Activated gamma-delta T cell treated with Interleukin-2 at 50 U/mL for 16 hours (primary cell): ENCODE measurements around the gene EVC.

Experiments used
- DNase-seq: peaks from one replicate; pipeline ENCODE4 v3.0.0-alpha.2; 2020

Gene EVC

DNA sequence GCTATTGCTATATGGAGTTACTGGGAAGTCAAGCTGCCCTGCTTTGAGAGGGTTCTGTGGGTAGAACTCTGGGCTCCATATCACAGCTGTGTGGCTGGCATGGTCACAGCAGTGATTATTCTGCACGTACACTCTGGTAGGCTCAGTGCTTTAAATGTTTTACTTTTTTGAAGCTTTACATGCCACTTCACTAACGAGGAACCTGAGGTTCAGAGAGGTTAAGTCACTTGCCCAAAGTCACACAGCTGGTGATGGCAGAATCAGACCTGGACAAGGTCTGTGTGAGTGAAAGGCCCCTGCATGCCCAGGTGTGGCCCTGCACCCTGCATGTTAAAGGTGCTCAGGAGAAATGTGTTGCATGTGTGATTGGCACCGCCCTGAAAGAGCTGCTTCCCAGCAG is 24.5 kb downstream of the EVC start:
- no peak for DNase-seq

DNA sequence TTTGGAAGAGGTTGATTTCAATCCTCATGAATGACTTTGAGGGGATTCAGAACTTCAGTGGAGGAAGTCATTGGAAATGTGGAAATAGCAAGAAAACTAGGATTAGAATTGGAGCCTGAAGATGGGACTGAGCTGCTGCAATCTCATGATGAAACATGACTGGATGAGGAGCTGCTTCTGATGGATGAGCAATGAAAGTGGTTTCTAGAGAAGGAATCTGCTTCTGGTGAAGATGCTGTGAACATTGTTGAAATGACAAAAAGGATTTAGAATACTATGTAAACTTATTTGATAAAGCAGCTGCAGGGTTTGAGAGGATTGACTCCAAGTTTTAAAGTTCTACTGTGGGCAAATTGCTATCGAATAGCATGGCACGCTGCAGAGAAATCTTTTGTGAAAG is 27.1 kb downstream of the EVC start:
- DNase-seq = no peak

DNA sequence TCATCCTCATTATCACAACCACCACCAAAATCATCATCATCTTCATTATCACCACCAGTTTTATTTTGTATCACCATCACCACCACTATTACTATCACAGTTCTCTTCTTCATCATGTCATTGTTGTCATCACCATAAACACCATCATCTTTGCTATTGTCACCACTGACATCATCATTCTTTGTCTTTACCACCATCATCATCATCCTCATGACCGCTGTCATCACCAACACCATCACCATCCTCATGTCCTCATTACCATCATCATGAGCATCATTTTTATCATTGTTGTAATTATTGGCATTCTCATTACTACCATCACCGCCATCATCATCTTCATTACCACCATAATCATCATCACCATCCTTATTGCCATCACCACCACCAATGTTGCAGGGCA is 31.4 kb downstream of the EVC start:
- no peak for DNase-seq

DNA sequence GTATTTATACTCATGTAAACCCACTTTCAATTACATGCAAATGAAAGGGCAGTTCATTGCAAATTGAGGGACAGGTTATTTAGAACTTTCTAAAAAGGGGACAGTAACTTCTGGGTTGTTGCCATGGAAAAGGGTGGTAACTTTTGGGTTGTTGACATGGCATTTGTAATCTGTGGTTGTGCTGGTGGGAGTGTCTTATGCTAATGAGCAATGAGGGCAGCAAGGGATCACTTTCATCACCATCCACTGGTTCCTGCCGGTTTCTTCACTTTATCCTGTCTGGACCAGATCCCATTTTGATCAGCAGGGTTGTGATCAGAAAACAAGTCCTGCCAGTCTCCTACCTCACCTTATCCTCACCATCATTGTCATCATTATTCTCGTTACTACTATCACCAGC is 32.0 kb downstream of the EVC start:
- DNase-seq = no peak

DNA sequence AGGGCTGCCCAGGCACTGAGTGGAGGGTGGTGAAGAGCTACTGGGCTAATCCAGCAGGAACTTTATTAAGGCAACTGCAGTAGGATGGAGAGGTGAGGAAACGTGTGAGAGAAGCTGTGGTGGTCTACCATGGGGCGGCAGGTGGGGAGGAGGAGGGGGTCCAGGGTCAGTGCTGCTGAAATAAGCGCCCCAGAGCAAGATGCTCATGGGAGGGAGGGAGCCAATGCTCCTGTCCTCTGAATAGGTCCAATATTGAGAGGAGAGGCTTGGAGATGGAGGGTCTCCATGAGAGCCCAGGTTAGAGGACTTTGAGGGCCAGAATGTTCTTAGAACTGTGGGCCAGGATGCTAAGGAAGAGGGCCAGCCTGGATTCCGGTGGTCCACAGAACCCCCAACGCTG is 35.2 kb downstream of the EVC start:
- DNase-seq = no peak

DNA sequence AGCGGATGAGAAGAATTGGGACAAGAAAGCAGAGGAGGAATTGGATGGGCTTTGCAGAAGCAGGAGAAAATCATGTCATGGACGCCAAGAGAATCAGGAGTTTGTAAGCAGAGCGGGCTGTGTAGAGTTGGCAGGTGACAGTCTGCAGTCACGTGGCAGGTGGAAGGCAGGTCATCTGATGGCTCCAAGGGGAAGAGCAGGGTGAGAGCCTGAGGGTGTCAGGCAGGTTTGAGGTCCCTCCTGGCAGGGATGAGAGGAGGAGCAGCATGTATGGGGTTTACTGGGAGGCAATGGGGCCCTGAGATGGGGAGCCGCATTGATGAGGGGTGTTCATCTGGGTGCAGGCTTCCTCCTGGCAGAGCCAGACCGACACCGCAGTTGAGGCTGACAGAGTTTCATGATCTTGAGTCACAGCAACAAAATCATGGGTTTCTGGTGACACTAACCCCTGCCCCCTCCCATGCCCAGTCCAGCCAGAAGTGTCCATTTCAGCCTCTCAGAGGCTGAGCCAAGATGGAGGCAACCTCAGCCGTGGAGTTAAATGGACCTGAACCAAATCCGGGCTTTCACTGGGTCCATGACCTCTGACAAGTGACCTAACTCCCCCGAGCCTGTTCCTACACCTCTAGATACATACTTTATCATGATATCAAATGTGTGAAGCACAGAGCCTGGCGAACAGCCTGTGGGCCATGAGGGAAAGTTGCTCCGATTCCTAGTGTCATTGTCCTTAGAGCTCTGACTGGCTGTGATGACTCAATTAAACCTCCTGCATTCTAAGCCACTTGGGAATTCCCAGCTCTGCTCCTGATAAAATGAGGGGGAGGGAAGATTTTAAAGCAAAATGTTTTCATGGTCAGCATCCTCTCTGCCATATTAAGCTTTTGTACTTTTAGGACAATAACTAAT is 36.1 kb downstream of the EVC start:
- no peak for DNase-seq

DNA sequence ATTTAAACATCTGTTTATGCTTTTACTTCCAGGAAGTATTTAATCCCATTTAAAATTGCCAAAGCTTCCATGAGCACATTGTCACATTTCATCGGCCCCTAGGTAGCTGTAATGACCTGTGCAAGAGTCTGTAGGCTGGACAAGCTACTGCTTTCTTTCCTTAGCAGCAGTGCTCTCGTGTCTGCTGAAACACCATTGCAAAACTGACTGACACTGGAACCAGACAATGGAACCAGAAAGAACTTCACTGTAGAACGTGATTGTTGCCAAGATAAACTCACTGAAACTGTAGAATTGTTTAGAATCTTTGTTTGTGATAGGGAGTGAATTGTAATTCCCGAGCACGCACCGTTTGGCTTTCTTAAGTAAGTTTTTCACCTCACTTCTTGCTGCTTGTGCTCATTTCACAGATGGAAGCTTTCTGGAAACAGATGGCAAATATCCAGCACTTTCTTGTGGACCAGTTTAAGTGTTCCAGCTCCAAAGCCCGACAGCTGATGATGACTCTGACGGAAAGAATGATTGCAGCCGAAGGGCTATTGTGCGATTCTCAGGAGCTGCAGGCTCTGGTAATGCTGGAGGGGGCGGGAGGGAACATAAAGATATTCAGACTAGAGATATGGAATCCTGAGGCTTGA is 36.9 kb downstream of the EVC start:
- DNase-seq = no peak

DNA sequence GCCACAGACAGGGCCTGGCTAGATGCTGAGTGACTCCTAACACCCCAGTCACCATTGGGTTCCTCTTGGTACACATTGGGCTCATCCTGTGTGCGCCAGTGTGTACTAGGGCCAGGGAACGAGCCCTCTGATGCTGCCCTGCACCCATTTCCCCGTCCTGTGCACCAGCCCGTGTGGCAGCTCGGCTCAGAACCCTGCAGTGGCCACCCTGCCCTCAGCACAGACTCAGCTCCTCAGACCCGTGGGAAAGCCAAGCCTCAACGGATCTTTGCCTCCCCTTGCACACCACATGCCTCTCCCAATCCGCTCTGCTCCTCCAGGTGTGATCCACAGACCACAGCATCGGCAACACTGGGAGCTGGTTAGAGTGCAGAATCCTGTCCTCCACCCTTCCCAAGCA is 38.6 kb downstream of the EVC start:
- no peak for DNase-seq

DNA sequence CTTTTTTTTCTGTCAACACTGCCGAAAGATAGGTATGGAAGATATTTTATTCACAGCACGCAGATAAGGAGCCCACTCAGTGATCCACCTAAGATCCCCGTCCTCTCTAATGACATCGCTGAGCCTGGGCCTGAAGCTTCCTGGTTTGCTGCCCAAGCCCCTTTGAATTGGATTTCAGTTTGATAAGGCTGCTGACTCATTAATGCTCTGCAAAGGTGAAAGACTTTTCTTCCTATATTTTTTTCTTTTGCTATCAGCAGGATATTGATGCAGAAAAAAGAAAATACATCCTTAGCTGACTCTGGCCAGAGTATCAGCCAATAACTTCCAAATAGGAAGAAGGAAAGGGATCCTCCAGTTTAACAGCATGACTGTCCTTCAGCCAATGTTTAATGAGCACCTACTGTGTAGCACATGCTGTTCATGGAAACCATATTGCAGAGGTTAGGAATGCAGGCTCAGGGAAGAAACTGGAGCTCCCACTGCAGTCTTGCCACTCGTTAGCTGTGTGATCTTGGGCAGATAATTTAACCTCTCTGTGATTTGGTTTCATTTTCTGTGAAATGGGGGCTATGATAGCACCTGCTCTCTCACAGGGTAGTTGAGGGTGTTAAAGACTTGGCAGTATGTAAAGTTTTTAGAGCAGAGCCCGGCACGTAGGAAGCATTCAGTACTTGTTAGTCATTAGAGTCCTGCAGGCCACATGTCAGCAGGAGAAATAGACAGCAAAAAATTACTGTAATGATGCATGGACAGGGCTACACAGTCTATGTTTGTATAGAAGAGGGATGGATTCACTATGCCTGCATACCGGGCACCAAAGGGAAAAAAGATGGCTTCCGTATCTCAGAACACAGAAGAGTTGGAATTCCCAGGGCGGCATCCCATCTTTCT is 39.3 kb downstream of the EVC start:
- no peak for DNase-seq

DNA sequence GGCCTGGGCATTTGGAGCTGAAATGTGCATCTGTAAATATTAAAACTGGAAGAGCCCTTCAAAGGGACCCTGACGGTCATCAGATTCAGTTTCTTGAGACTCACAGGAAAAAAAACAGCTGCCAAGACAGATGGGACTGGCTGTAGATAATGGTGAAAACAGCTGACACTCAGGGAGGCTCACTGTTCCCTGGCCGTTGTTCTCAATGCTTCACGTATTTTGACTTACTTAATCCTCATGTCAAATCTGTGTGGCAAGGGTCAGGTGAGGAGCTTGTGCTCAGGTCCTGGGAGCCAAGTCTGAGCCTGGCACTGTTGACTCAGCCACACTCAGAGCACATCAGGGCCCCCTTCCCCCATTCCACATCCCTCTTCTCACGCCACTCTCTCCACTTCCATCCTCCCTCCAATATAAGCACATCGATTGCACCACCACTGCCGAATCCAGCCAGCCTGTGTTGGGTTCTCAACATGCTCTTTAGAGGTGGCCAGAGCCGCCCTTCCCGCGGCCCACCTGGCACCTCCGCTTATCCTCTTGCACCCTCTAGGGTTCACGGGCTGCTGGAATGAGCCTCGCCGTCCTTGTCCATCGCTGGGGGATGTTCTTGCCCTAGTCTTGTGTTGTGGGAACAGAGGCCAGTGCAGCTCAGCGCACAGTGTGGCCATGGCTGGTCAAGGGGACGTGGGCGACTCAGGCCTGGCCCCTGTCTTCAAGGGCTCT is 40.1 kb downstream of the EVC start:
- no peak for DNase-seq

DNA sequence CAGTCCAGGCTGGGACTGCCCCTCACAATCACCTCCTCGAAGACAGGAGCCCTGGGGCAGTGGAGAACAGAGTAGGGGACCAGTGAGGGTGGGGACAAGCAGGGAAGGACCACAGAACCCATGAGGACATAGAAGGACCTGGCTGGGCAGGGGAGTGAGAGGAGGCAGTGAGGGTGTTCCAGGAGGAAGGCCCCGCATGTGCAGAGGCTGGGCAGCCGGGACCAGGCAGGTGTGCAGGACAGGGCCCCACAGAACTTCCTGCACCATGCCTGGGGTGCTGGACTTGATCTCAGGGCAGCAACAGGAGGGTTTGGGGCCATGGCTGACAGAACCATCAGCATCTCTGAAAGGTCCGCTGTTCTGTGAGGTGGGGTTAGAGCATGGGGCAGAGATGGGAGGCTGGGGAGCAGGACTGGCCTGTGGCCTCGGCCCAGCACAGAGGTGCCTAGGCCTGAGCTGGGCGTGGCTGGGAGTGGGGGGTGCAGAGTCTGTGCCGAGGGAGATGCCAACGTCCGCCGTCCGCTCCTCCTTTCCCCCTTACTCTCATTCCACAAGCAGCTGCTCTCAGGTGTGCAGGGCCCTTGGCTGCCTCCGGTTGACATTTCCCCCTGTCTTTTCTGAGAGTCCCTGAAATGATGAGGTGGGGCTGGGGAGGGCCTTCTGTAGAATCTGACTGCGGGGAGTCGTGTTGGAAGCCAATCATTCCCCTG is 40.8 kb downstream of the EVC start:
- DNase-seq = no peak

DNA sequence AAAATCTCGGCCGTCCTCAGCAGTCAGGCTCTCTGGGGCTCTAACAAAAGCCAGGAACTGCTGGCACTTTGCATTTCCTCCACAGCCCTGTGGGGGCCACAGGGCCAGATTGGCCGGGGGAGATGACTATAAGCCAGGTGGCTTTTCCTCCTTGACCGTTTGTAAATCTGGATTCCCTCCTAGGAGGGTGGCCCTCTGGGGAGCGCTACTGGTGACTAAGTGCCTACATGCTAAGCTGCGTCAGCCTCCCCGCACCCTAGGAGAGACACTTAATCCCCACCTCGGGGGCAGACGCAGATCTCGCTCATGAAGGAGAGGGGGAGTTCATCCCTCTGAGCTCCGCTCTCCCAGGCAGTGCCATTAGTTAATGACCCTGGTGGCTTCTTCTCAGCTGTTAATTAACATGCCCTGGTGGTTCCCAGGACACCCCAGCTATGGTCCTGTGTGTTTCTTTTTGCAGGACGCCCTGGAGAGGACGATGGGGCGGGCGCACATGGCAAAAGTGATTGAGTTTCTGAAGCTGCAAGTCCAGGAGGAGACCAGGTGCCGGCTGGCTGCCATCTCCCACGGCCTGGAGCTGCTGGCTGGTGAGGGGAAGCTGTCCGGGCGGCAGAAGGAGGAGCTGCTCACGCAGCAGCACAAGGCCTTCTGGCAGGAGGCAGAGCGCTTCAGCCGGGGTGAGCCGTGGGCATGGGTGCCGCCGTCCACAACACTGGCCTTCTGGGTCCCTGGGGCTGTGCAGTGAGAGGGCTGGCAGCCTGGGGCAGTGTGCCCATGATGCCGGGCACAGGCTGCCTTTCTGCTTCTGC is 41.6 kb downstream of the EVC start:
- DNase-seq = no peak

DNA sequence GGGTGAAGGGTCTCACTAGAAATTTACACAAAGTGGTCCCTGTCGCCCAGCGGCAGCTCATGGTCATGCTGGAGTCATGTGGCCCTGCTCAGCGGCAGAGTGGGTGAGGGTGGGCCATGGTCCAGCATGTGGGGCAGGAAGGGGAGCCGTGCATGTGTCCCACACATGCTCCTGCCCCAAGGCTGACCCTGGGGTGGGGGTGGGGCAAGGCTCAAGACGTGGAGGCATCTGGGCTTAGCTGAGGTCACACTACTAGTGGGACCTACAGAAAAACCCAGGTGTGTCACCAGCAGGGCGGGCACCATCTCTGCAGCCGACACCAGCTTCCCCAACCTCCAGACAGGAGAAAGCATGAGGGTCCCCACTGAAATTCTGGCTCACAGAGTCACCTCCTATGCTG is 42.4 kb downstream of the EVC start:
- DNase-seq = no peak

DNA sequence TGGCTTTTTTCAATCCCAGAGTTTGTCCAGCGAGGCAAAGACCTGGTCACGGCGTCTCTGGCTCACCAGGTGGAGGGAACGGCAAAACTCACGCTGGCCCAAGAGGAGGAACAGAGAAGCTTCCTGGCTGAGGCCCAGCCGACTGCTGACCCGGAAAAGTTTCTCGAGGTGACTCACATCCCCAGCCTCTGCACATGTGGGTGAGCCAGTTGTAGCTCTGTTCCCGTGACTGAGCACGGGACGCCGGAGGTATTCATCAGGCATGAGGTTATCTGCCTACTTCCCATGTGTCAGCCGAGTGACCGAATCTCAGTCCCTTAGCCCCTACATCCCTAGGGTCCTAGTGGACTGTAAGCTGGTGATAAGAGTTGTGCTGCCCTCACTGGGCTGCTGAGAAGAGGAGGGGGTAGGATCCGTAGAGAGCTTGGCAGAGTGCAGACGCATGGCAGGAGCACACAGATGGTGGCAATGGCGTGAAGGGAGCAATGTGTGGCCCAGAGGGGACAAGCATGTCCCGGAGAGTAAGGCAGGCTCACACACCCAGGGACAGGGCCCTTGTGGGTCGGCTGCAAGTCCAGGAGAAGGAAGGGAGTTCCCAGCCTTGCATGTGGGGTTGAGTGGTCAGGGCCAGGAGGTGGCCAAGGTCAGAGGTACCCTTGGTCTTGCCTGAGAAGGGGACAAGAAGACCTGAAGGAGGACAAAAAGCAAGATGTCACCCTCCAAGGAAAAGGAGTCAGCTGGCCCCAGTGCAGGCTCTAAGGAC is 42.9 kb downstream of the EVC start:
- DNase-seq = no peak

DNA sequence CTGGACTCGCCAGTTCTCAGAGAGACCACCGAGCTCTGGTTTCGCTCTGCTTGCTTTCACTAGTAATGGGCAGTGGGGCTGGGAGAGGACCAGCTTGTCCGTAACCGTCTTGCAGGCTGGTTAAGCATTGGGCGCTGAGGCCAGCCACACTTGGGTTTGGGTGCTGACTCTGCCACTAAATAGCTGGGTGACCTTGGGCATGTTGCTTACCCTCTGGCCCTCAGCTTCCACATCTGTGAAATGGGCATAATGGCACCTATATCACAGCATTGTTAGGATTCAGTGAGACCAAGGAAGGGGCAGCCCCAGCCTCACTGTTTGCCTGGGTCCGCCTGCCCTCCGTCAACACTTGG is 43.5 kb downstream of the EVC start:
- DNase-seq = no peak

DNA sequence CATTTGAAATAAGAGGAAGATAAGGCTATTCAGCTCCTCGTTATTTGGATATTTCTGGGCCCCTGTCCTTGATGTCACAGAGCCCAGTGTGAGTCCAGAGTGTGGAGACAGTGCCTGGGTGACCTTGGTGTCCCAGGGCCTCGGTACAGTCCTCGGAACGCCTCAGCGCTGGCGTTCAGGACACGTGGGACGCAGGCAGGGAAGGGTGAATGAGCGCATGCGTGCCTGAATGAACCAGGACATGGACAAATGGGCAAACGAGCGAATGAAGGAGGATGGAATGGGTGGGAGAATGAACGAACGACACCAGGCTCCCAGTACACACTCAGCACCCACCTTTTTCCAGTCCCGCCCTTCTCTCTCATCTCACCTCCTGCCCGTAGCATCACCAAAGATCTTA is 44.2 kb downstream of the EVC start:
- DNase-seq = no peak

DNA sequence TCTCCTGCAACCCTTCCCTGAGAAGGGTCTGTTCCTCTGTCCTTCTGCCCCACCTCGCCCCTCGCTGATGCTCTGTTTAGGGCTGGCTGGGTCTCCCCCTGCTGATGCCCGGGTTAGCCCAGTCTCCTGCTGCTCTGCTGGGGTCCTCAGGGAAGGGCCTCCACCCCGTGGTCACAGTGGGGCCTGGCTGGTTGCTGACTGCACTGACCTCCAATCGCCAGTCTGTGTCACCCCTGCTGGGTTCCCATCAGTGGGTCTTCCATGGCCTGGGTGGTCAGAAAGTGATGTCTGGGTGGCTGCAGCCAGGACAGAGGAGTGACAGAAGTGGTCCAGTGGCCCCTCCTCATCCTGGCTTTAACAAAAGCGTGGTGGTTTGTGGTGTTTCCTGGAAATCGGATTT is 44.7 kb downstream of the EVC start:
- DNase-seq = no peak

DNA sequence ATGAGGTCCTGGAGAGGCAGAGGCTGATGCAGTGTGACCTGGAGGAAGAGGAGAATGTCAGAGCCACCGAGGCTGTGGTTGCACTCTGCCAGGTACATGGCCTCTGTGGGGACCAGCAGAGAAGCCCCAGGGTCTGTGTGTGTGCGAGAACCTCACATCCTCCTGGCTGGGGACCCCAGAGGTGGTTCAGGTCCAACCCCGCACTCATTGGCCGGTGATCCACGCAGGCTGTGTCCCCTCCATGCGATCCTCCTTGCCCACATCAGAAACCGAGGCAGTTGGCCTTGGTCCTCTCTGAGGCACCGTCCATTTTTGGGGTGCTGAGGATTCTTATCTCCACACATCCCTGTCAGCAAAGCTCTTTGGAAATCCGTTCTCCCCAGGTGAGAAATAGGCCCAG is 45.3 kb downstream of the EVC start:
- DNase-seq = no peak

DNA sequence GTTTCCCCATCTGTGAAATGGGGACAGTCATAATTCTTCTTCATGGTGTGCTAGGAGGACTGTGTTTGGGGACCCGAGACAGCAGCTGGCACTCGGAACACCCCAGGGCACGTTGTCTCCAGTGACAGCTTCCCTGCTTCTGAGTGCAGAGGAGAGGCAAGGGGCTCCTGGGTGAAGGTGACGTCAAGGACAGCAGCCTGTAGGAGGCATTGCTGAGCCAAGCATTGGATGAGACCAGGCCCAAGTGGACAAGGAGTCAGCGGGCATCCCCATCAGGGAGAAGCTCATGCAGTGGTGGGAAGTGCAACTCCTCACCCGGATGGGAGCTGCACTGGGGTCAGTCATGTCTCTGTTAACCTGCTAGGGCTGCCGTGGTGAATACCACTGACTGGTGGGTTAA is 46.1 kb downstream of the EVC start:
- no peak for DNase-seq

DNA sequence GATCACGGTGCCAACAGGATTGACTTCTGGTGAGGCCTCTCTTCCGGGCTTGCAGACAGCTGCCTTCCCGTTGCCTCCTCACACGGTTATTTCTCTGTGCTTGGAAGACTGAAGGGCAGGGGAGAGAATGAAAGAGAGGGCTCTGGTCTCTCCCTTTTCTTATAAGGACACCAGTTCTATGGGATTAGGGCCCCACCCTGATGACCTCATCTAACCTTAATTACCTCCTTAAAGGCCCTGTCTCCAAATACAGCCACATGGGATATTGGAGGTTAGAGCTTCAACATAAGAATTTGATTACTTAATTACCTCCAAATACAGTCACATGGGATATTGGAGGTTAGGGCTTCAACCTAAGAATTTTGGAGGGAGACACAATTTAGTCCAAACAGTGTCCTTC is 46.5 kb downstream of the EVC start:
- no peak for DNase-seq

DNA sequence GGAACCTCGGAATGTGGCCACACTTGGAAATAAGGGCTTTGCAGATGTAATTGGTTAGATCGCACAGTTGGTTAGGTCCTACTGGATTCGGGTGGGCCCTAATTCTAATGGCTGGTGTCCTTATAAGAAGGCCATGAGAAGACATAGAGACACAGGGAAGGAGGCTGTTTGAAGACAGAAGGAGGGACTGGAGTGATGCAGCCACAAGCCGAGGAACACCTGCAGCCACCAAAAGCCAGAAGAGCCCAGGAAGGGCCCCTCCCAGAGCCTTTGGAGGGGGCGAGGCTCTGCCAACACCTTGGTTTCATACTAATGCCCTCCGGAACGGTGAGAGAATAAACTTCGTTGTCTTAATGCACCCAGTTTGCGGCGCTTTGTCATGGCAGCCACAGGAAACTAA is 47.0 kb downstream of the EVC start:
- no peak for DNase-seq
